Thoracic aorta (tissue), 2 donors: Measurements from ENCODE around the gene SLC6A3. TPM values are rescaled to one million over a fixed set of nuclear protein-coding genes. Genes with fewer than 3 reads are reported as not detected.

ENCODE experiments used
- ATAC-seq: fragments of 150-250 bp; one replicate; pipeline ENCODE4 v1.8.0; 2017; ENCODE audit warnings: low read depth; ENCODE audit not compliant: insufficient number of reproducible peaks, low FRiP score
- DNase-seq: peaks from one replicate; pipeline ENCODE4 v3.0.0-alpha.2; 2020; ENCODE audit warnings: low spot score
- H3K27ac ChIP-seq, 2 donors: fragments of 200-600 bp; sonication (generic); 1 replicate in 1 of 2; 2 replicates in 1 of 2; pipeline ENCODE4 v1.5.1; 2016; ENCODE audit warnings: mild to moderate bottlenecking in 2 of 2, moderate library complexity in 2 of 2
- H3K27me3 ChIP-seq: fragments of 200-600 bp; sonication (generic); replicated peaks from 2 replicates; pipeline ENCODE4 v1.6.0; 2016; ENCODE audit warnings: mild to moderate bottlenecking; ENCODE audit not compliant: insufficient read depth
- H3K36me3 ChIP-seq: fragments of 200-600 bp; sonication (generic); one replicate; pipeline ENCODE4 v1.5.1; 2016
- H3K4me1 ChIP-seq, 2 donors: fragments of 200-600 bp; sonication (generic); 1 replicate in 1 of 2; 2 replicates in 1 of 2; pipeline versions ENCODE4 v1.5.1 to v1.6.0; 2016; ENCODE audit warnings: low read depth in 2 of 2, mild to moderate bottlenecking in 1 of 2; ENCODE audit not compliant: control insufficient read depth in 1 of 2
- H3K4me3 ChIP-seq: fragments of 200-600 bp; sonication (generic); 2 replicates; pipeline ENCODE4 v1.5.1; 2016; ENCODE audit warnings: mild to moderate bottlenecking
- H3K9me3 ChIP-seq: fragments of 200-600 bp; sonication (generic); 2 replicates; pipeline ENCODE4 v1.5.1; 2016
- CTCF ChIP-seq: fragments of 200-600 bp; sonication (generic); IDR thresholded peaks from one replicate; pipeline ENCODE4 v1.5.1; 2019; ENCODE audit warnings: antibody characterized with exemption
- total RNA-seq, 2 donors: library from RNA; depleted of rRNA; stranded (reverse); fragments of >200 nt; gene quantifications; one replicate each; pipeline versions ENCODE4 v1.1.0 to v1.2.3, GENCODE V29; 2016

Gene SLC6A3
- total RNA-seq, 2 donors from 2014 or later: 0.14 TPM; not detected in 1

GRCh38 chr5:1436036-1436435, 9.2 kb downstream of the SLC6A3 start:
- Histone ChIP-seq H3K27me3 (no peaks in the 10 kb centered on the region), H3K4me3 (no peak overlapping the region), H3K36me3 (no peaks in the 10 kb centered on the region), H3K9me3 (no peaks in the 10 kb centered on the region), H3K27ac (no peak overlapping the region), H3K4me1 (no peaks in the 10 kb centered on the region)
- no peak for TF ChIP-seq CTCF
- no peak for ATAC-seq
- DNase-seq: no peak

GRCh38 chr5:1435369-1435768, 9.9 kb downstream of the SLC6A3 start:
- no peak overlapping the region for H3K27ac ChIP-seq
- TF ChIP-seq CTCF: no peak
- ATAC-seq (no peak), DNase-seq (no peak)
- H3K9me3 ChIP-seq: no peaks in the 10 kb centered on the region
- no peaks in the 10 kb centered on the region for H3K4me1 ChIP-seq
- H3K27me3 ChIP-seq: no peaks in the 10 kb centered on the region
- no peak overlapping the region for H3K4me3 ChIP-seq
- H3K36me3 ChIP-seq: no peaks in the 10 kb centered on the region

- no peaks in the 10 kb centered on the region for H3K4me1 ChIP-seq
- no peak overlapping the region for H3K27ac ChIP-seq
- no peak for DNase-seq
- H3K4me3 ChIP-seq: no peak overlapping the region
- TF ChIP-seq CTCF: no peak
- H3K9me3 ChIP-seq: peaks cover 18% of the 10 kb centered on the region
- no peaks in the 10 kb centered on the region for H3K27me3 ChIP-seq
- ATAC-seq: no peak
- H3K36me3 ChIP-seq: no peaks in the 10 kb centered on the region
Measured at GRCh38 chr5:1432296-1432695, 12.9 kb downstream of the SLC6A3 start.

- H3K4me3 ChIP-seq: no peak overlapping the region
- H3K27ac ChIP-seq: no peak overlapping the region
- peaks cover 19% of the 10 kb centered on the region for H3K9me3 ChIP-seq
- no peak for DNase-seq
- no peak for TF ChIP-seq CTCF
- H3K4me1 ChIP-seq: no peaks in the 10 kb centered on the region
- no peaks in the 10 kb centered on the region for H3K27me3 ChIP-seq
- H3K36me3 ChIP-seq: no peaks in the 10 kb centered on the region
- ATAC-seq: no peak
Measured at GRCh38 chr5:1431896-1432295, 13.3 kb downstream of the SLC6A3 start.

GRCh38 chr5:1431021-1431811, 14.0 kb downstream of the SLC6A3 start:
- DNase-seq (no peak), ATAC-seq (no peak)
- no peak for TF ChIP-seq CTCF

More at GRCh38 chr5:1431021-1431811, 14.0 kb downstream of the SLC6A3 start:
- Histone ChIP-seq H3K9me3 (peaks cover 24% of the 10 kb centered on the region), H3K4me1 (no peaks in the 10 kb centered on the region), H3K4me3 (no peak overlapping the region), H3K27ac (no peak overlapping the region), H3K36me3 (no peaks in the 10 kb centered on the region), H3K27me3 (no peaks in the 10 kb centered on the region)
